HUDEP-2 (cell line): ENCODE measurements around the gene TRIM37.
"Not testable (repeated sequence)": the region's sequence is repeated elsewhere in the genome, so short reads cannot be mapped to it uniquely, and the experiment has no call there.

Experiments
- DNase-seq, 76 experiments: peaks; one replicate each; lab custom pipeline; 2025; ENCODE audit not compliant: unreplicated experiment in 76 of 76; lab: John Stamatoyannopoulos, UW

Gene TRIM37

GRCh38 chr17:59106463-59107305 lies at the start of gene TRIM37:
TRIM37 (minus strand) TSS chr17:59106880; CDS start chr17:59106461, 419 bp downstream.
- DNase-seq = peak; percentile 53 to 99 (median 96)

- peak in 75 of 76 experiments; percentile 35 to 100 (median 99) for DNase-seq
Observed at GRCh38 chr17:59155439-59156177, 48.9 kb upstream of the TRIM37 start, which contains the start of gene PRR11. PRR11 (plus strand) TSS chr17:59155746; CDS start chr17:59169753, 14,007 bp downstream.

GRCh38 chr17:59154721-59155438 lies 48.2 kb upstream of the TRIM37 start, which contains the start of gene SKA2:
SKA2 (minus strand) TSS chr17:59155186; CDS start chr17:59155163, 23 bp downstream.
- peak in 73 of 76 experiments; percentile 12 to 100 (median 99) for DNase-seq

- DNase-seq = peak in 19 of 76 experiments; percentile 7 to 54 (median 37)
Observed at GRCh38 chr17:59154292-59154720, 47.6 kb upstream of the TRIM37 start.

GRCh38 chr17:59152925-59153324 lies 46.2 kb upstream of the TRIM37 start:
- DNase-seq = no peak

- no peak for DNase-seq
Observed at GRCh38 chr17:59151591-59151990, 44.9 kb upstream of the TRIM37 start.

- no peak for DNase-seq
Observed at GRCh38 chr17:59151006-59151405, 44.3 kb upstream of the TRIM37 start.

- DNase-seq = peak in 4 of 76 experiments; percentile 1 to 24 (median 10)
Observed at GRCh38 chr17:59149841-59150511, 43.3 kb upstream of the TRIM37 start.

- no peak for DNase-seq
Observed at GRCh38 chr17:59149051-59149450, 42.4 kb upstream of the TRIM37 start.

- no peak for DNase-seq
Observed at GRCh38 chr17:59145571-59146096, 39.0 kb upstream of the TRIM37 start.

- no peak for DNase-seq
Observed at GRCh38 chr17:59141860-59142259, 35.2 kb upstream of the TRIM37 start.

- peak in 6 of 76 experiments; percentile 5 to 17 (median 8) for DNase-seq
Observed at GRCh38 chr17:59139939-59140338, 33.3 kb upstream of the TRIM37 start.

- not testable (repeated sequence) for DNase-seq
Observed at GRCh38 chr17:59138339-59138738, 31.7 kb upstream of the TRIM37 start.

GRCh38 chr17:59131131-59131530 lies 24.5 kb upstream of the TRIM37 start:
- no peak for DNase-seq

GRCh38 chr17:59129814-59130213 lies 23.1 kb upstream of the TRIM37 start:
- no peak for DNase-seq

- DNase-seq = no peak
Observed at GRCh38 chr17:59126809-59127417, 20.2 kb upstream of the TRIM37 start.

GRCh38 chr17:59124665-59125064 lies 18.0 kb upstream of the TRIM37 start:
- DNase-seq = no peak

- DNase-seq = no peak
Observed at GRCh38 chr17:59121901-59122480, 15.3 kb upstream of the TRIM37 start.

GRCh38 chr17:59115474-59115873 lies 8.8 kb upstream of the TRIM37 start:
- DNase-seq = no peak
